DOHH2 (cell line): Measurements from ENCODE around the gene TAGLN2.

Source experiments
- H3F3A ChIP-seq: fragments of 200-600 bp; sonication (generic), shearing (Covaris generic); 2 replicates; pipeline ENCODE4 v1.6.0; 2016; ENCODE audit warnings: antibody characterized with exemption, mild to moderate bottlenecking; ENCODE audit not compliant: control insufficient read depth, insufficient read depth
- H3K27ac ChIP-seq: fragments of 200-600 bp; sonication (generic); 2 replicates; pipeline ENCODE4 v1.5.1; 2014; ENCODE audit warnings: low read depth, mild to moderate bottlenecking, low read length, moderate library complexity
- H3K27me3 ChIP-seq: fragments of 200-600 bp; sonication (generic); 2 replicates; pipeline ENCODE4 v1.6.1; 2014; ENCODE audit warnings: mild to moderate bottlenecking, low read length, mixed read lengths; ENCODE audit not compliant: control insufficient read depth
- H3K36me3 ChIP-seq: fragments of 200-600 bp; sonication (generic); 2 replicates; pipeline ENCODE4 v1.6.1; 2014; ENCODE audit warnings: mild to moderate bottlenecking, low read length, moderate library complexity, mixed read lengths; ENCODE audit not compliant: control insufficient read depth
- H3K4me1 ChIP-seq: fragments of 200-600 bp; sonication (generic); 2 replicates; pipeline ENCODE4 v1.6.1; 2014; ENCODE audit warnings: mild to moderate bottlenecking, low read length, mixed read lengths; ENCODE audit not compliant: control insufficient read depth
- H3K4me2 ChIP-seq: fragments of 200-600 bp; sonication (generic); 2 replicates; pipeline ENCODE4 v1.6.0; 2014; ENCODE audit warnings: mild to moderate bottlenecking, low read length, moderate library complexity
- H3K4me3 ChIP-seq: fragments of 200-600 bp; sonication (generic); 2 replicates; pipeline ENCODE4 v1.5.1; 2014; ENCODE audit warnings: mild to moderate bottlenecking, low read length, mixed read lengths
- H3K79me2 ChIP-seq: fragments of 200-600 bp; sonication (generic); 2 replicates; pipeline ENCODE4 v1.6.1; 2014; ENCODE audit warnings: mild to moderate bottlenecking, low read length, mixed read lengths; ENCODE audit not compliant: control insufficient read depth
- H3K9me2 ChIP-seq: fragments of 200-600 bp; sonication (generic); replicated peaks from 2 replicates; pipeline ENCODE4 v1.6.1; 2014; ENCODE audit warnings: mild to moderate bottlenecking, low read length, mixed read lengths; ENCODE audit not compliant: control insufficient read depth
- H3K9me3 ChIP-seq: fragments of 200-600 bp; sonication (generic); 2 replicates; pipeline ENCODE4 v1.6.1; 2014; ENCODE audit warnings: antibody characterized with exemption, low read length, mixed read lengths; ENCODE audit not compliant: control insufficient read depth, insufficient read depth
- H4K20me1 ChIP-seq: fragments of 200-600 bp; sonication (generic); 2 replicates; pipeline ENCODE4 v1.6.0; 2014; ENCODE audit warnings: low read depth, mild to moderate bottlenecking, antibody characterized with exemption, low read length, moderate library complexity; ENCODE audit not compliant: control insufficient read depth, insufficient read depth
- EZH2phosphoT487 ChIP-seq: fragments of 200-600 bp; sonication (generic); IDR thresholded peaks from 2 replicates; pipeline ENCODE4 v1.6.1; 2017; ENCODE audit warnings: borderline replicate concordance, mild to moderate bottlenecking, antibody characterized with exemption, low read length, moderate library complexity, mixed read lengths
- TF ChIP-seq, protein P1 (sequence below): fragments of 200-600 bp; sonication (generic); IDR thresholded peaks from one replicate; pipeline ENCODE4 v1.5.1; 2014; ENCODE audit warnings: antibody characterized with exemption, mild to moderate bottlenecking, low read depth, low read length; ENCODE audit not compliant: poor library complexity, severe bottlenecking

Gene TAGLN2

DNA sequence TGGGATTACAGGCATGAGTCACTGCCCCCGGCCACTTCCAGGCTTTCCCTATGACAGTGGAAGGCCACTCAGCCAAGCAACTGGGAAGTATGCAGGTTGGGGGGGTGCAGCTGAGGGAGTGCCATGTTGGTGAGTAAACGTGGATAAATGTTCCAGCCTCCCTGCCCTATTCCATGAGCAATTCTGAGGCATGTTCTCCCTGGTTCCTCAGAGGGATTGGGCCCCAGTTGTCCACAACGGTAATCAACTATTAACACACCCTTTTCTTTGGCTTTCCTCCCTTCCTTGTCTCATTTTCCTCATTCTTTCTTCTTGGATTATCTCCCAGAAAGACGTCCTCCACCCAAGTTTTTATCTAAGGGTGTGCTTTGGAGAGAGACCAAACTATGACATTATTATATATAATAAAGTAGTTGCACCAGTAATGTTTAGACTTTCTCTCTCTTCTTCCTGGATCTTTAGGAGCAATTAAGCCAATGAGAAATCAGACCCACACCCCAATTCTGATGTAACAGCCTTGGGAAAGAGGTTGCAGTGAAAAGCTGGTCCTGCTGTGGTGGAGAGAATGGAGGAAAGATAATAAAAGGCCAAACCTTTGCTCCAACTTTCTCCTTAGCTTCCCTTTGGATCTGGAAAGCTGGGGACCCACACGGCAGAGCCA lies 35.5 kb upstream of the TAGLN2 start:
- H3K9me3 ChIP-seq = no peaks in the 10 kb centered on the region
- no peaks in the 10 kb centered on the region for H4K20me1 ChIP-seq
- H3F3A ChIP-seq = no peaks in the 10 kb centered on the region
- H3K79me2 ChIP-seq = no peaks in the 10 kb centered on the region
- no peaks in the 10 kb centered on the region for H3K36me3 ChIP-seq
- no peaks in the 10 kb centered on the region for H3K9me2 ChIP-seq
- no peak overlapping the region for H3K4me3 ChIP-seq
- no peak for TF ChIP-seq EZH2phosphoT487
- TF ChIP-seq, protein P1, sequence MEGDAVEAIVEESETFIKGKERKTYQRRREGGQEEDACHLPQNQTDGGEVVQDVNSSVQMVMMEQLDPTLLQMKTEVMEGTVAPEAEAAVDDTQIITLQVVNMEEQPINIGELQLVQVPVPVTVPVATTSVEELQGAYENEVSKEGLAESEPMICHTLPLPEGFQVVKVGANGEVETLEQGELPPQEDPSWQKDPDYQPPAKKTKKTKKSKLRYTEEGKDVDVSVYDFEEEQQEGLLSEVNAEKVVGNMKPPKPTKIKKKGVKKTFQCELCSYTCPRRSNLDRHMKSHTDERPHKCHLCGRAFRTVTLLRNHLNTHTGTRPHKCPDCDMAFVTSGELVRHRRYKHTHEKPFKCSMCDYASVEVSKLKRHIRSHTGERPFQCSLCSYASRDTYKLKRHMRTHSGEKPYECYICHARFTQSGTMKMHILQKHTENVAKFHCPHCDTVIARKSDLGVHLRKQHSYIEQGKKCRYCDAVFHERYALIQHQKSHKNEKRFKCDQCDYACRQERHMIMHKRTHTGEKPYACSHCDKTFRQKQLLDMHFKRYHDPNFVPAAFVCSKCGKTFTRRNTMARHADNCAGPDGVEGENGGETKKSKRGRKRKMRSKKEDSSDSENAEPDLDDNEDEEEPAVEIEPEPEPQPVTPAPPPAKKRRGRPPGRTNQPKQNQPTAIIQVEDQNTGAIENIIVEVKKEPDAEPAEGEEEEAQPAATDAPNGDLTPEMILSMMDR = no peak
- no peaks in the 10 kb centered on the region for H3K4me1 ChIP-seq
- H3K27me3 ChIP-seq = peaks cover 23% of the 10 kb centered on the region
- H3K4me2 ChIP-seq = no peak overlapping the region
- H3K27ac ChIP-seq = no peak overlapping the region

DNA sequence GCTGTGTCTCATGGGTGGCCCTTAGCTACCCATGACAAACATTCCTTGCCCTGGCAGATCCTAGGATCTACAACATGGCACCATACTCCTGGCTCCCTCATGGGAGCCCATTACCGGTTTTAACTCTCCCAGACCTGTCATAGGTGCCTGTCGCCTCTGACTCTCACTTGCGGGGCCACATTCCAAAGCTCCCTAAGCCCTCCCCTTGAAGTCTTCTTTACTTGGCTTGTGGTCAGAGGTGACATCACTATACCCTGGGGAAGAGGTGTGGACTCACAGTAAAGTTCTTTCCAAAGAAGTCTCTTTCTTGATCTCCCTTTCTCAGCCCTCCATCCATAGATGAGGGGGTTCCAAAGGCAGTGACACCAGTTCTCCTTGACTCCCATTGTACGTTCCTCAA lies 34.1 kb upstream of the TAGLN2 start:
- Histone ChIP-seq H3K4me3 (no peak overlapping the region), H3K9me2 (no peaks in the 10 kb centered on the region), H3K27ac (no peak overlapping the region), H3K36me3 (no peaks in the 10 kb centered on the region), H3K27me3 (peaks cover 17% of the 10 kb centered on the region), H4K20me1 (no peaks in the 10 kb centered on the region), H3K79me2 (no peaks in the 10 kb centered on the region), H3F3A (no peaks in the 10 kb centered on the region), H3K4me1 (no peaks in the 10 kb centered on the region), H3K9me3 (no peaks in the 10 kb centered on the region), H3K4me2 (no peak overlapping the region)
- TF ChIP-seq, protein P1 = no peak
- TF ChIP-seq EZH2phosphoT487 = no peak

DNA sequence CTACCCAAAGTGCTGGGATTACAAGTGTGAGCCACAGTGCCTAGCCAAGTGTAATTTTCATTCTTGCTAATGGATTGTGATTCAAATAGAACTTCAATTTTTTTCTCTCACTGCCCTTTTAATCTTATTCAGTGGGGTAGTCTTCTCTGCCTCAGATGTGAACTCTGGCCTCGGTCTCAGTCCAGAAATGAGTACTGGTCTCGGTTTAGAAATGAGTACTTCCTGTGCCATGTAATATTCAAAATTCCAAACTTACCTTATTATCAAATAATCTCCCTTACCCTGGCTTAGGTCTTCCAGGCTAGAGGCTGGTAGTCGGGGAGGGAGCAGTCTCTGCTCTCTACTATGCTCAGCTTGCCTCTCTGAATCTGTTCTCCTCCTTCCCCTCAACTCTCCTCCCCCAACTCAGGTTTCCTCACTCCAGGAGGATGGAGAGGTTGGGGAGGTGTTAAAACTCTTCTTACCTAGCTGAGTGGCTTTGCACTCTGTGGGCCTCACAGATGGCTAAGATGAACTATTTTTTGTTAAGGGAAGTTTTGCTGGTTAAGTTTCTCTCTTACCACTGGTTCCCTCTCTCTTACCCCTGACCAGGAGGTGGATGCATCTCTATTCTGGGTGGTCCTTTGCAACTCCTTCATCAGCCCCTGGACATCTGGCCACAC lies 33.5 kb upstream of the TAGLN2 start:
- Histone ChIP-seq H3K9me3 (no peaks in the 10 kb centered on the region), H3K27ac (no peak overlapping the region), H4K20me1 (no peaks in the 10 kb centered on the region), H3K79me2 (no peaks in the 10 kb centered on the region), H3K27me3 (peaks cover 15% of the 10 kb centered on the region), H3K36me3 (no peaks in the 10 kb centered on the region), H3K4me1 (no peaks in the 10 kb centered on the region), H3K4me2 (no peak overlapping the region), H3K4me3 (no peak overlapping the region), H3F3A (no peaks in the 10 kb centered on the region), H3K9me2 (no peaks in the 10 kb centered on the region)
- TF ChIP-seq, protein P1 = no peak
- no peak for TF ChIP-seq EZH2phosphoT487
